ENCODE data around the gene ZNF487.
A peak's percentile ranks its signal among the peaks of the same experiment; 100 is the strongest.
"Not testable (repeated sequence)": the region's sequence is repeated elsewhere in the genome, so short reads cannot be mapped to it uniquely, and the experiment has no call there.

ZNF487 gene

GRCh38 chr10:43436291-43437140 is at the start of gene ZNF487:
ZNF487 (plus strand) TSS chr10:43437111; CDS start chr10:43475814, 38,703 bp downstream.
- DNase-seq = peak; percentile 28

- DNase-seq = no peak
These were observed 49.3 kb upstream of the ZNF487 start for GRCh38 chr10:43387678-43388032.

- no peak for DNase-seq
These were observed 47.0 kb upstream of the ZNF487 start for GRCh38 chr10:43389867-43390266.

GRCh38 chr10:43390333-43390732 is 46.6 kb upstream of the ZNF487 start:
- no peak for DNase-seq

GRCh38 chr10:43390759-43391158 is 46.2 kb upstream of the ZNF487 start:
- no peak for DNase-seq

GRCh38 chr10:43391496-43391895 is 45.4 kb upstream of the ZNF487 start:
- no peak for DNase-seq

GRCh38 chr10:43392748-43393147 is 44.2 kb upstream of the ZNF487 start:
- no peak for DNase-seq

- not testable (repeated sequence) for DNase-seq
These were observed 43.7 kb upstream of the ZNF487 start for GRCh38 chr10:43393186-43393585.

GRCh38 chr10:43393606-43394360 is 43.1 kb upstream of the ZNF487 start:
- no peak for DNase-seq

GRCh38 chr10:43394868-43395267 is 42.0 kb upstream of the ZNF487 start:
- no peak for DNase-seq

GRCh38 chr10:43395571-43396060 is 41.3 kb upstream of the ZNF487 start:
- no peak for DNase-seq

GRCh38 chr10:43396061-43396927 is 40.6 kb upstream of the ZNF487 start:
- no peak for DNase-seq

GRCh38 chr10:43396928-43397624 is 39.8 kb upstream of the ZNF487 start:
- no peak for DNase-seq

GRCh38 chr10:43398939-43399319 is 38.0 kb upstream of the ZNF487 start:
- DNase-seq = no peak

- DNase-seq = no peak
These were observed 37.3 kb upstream of the ZNF487 start for GRCh38 chr10:43399320-43400310.

- no peak for DNase-seq
These were observed 35.3 kb upstream of the ZNF487 start for GRCh38 chr10:43401627-43402026.

- no peak for DNase-seq
These were observed 34.7 kb upstream of the ZNF487 start for GRCh38 chr10:43402176-43402575.

- DNase-seq = no peak
These were observed 33.9 kb upstream of the ZNF487 start for GRCh38 chr10:43402880-43403452.

- DNase-seq = no peak
These were observed 32.8 kb upstream of the ZNF487 start for GRCh38 chr10:43403911-43404703.

- no peak for DNase-seq
These were observed 32.2 kb upstream of the ZNF487 start for GRCh38 chr10:43404704-43405084.

Data from DMS 273 treated with DMSO at 0.1 percent for 48 hours (cell line).